Spleen (tissue), 7 donors: ENCODE measurements around the gene PLB1.

Experiments used
- CTCF ChIP-seq, 11 experiments: fragments of 200-600 bp in 7 of 11; fragments of 450-650 bp in 4 of 11; sonication (generic) in 4 of 11; IDR thresholded peaks in 8 of 11; conservative IDR thresholded peaks in 3 of 11; 1 replicate in 7 of 11; 2 replicates in 4 of 11; pipeline versions ENCODE4 v1.4.0 to v1.8.0; 2016 to 2021; ENCODE audit warnings: antibody characterized with exemption in 11 of 11, inconsistent platforms in 4 of 11, mild to moderate bottlenecking in 1 of 11
- POLR2A ChIP-seq, 3 donors: fragments of 450-650 bp; IDR thresholded peaks; one replicate each; pipeline ENCODE4 v1.5.1; 2017; ENCODE audit warnings: antibody characterized with exemption in 3 of 3, mild to moderate bottlenecking in 1 of 3
- donor health status: DM: no; HTN: no; CAD: no; lungs with moderate emphysema.
- donor health status: DM: no; HTN: no; CAD: no.
- donor health status: DM: no; HTN: no; CAD: no.

DNA sequence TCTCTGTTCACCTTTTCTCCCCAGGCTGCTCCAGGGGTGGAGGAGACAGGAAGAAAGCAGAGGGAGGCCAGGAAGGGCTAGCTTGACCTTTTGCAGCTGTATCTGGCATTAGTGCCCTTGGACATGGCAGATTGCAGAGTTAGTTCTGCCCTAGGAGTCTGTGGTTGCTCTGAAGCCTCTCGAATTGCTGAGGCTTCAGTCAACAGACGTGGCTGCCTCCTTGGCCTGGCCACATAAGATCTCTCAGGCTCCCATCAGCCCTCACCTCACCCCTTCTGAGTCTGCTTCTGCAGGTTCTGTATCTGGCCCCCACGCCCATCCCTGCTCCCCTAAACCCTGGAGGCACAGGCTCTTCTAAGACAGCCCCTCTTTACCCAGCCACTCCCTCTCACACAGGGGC is 18.2 kb upstream of the PLB1 start:
- no peak for TF ChIP-seq CTCF (IDR thresholded peaks at IDR 0.05 in 8 of 11, conservative IDR thresholded peaks at IDR 0.05 in 3 of 11)
- TF ChIP-seq POLR2A (IDR thresholded peaks at IDR 0.05): no peak
